GM12892 (cell line): Measurements from ENCODE around the gene RHPN2.
"Not testable (repeated sequence)": the region's sequence is repeated elsewhere in the genome, so short reads cannot be mapped to it uniquely, and the experiment has no call there.

Experiments used
- POLR2A ChIP-seq: IDR thresholded peaks from 2 replicates; pipeline ENCODE4 v1.6.1; 2011; ENCODE audit warnings: low read depth, low read length, control low read depth
- POLR2AphosphoS5 ChIP-seq: IDR thresholded peaks from 2 replicates; pipeline ENCODE4 v1.6.1; 2011; ENCODE audit warnings: low read depth, low read length, control low read depth

GRCh38 chr19:33026602-33027001 is 38.1 kb downstream of the RHPN2 start:
- TF ChIP-seq POLR2A, POLR2AphosphoS5: not testable (repeated sequence)
